ENCODE measurements around the gene SPSB3. TPM values are rescaled to one million over a fixed set of nuclear protein-coding genes. Genes with fewer than 3 reads are reported as not detected.

Gene SPSB3
- total and polyA plus RNA-seq, 9 of the 15 experiments (the other 6 are each of a cell fraction or from before 2014, with no cell fraction given), result 0.39 to 37.4 (median 7.1) TPM

DNA sequence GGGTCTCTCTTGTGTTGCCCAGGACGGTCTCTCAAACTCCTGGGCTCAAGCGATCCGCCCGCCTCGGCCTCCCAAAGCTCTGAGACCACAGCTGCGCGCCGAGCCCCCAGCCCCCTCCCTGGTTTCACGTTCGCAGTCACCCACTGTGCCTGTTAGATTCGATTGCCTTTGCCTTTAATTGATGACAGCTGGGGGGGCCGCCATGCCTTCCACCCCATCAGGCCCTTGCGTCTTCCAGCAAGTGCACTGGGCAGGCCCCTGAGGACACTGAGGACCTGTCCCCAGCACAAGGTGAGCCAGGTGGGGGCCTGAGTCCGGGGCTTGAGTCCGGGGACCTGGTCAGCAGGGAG lies 7.9 kb upstream of the SPSB3 start:
- H3K9ac ChIP-seq (ENCODE audit: insufficient read depth in 1 of 2, low read depth in 2 of 2, low read length in 2 of 2), result no peak overlapping the region
- no peaks in the 10 kb centered on the region; the same call in 1 of the 2 replicates for H4K20me1 ChIP-seq (replicated peaks; ENCODE audit: control insufficient read depth, insufficient read depth, low read length)
- H3K27me3 ChIP-seq (ENCODE audit: control insufficient read depth in 2 of 2, insufficient read depth in 2 of 2, low read length in 2 of 2), result no peaks in the 10 kb centered on the region
- no peaks in the 10 kb centered on the region for H3K9me3 ChIP-seq (replicated peaks; ENCODE audit: control insufficient read depth, insufficient read depth, low read depth, low read length)
- H3K4me2 ChIP-seq (ENCODE audit: insufficient read depth, low read length), result no peak overlapping the region
- in situ Hi-C loops (cut with MboI), result no loop called here
- peaks cover 50% of the 10 kb centered on the region; the same call in 1 of the 3 replicates for H3K36me3 ChIP-seq (ENCODE audit: control insufficient read depth, insufficient read depth, low read length)
- no peak overlapping the region for H2AFZ ChIP-seq (ENCODE audit: low read depth, low read length)
- no peak overlapping the region for H3K27ac ChIP-seq (ENCODE audit: extremely low read depth, low read depth, low read length)
- peaks cover 0 to 80% of the 10 kb centered on the region in 2 experiments; a peak in 2 of 5 replicates for H3K4me1 ChIP-seq (replicated peaks in 1 of 2; ENCODE audit: control insufficient read depth in 2 of 2, insufficient read depth in 2 of 2, low read length in 2 of 2)
- no peak overlapping the region for H3K4me3 ChIP-seq
- no peak for DNase-seq (ENCODE audit: extremely low read depth in 1 of 4, low spot score in 3 of 4)
- POLR2A ChIA-PET, result interaction anchor here (1.6 kb wide), 1 partner anchor 12 kb away, joined by 8 read pairs; no protein-coding TSS in a partner anchor
- no peak for FAIRE-seq
- 86% methylated on average over 11 of the region's 15 CpGs for WGBS (ENCODE audit: insufficient coverage, low coverage, missing lambda C conversion rate)
- H3K9me1 ChIP-seq (ENCODE audit: control insufficient read depth, insufficient read depth, low read length), result no peaks in the 10 kb centered on the region
- peaks cover 20% of the 10 kb centered on the region for H3K79me2 ChIP-seq (ENCODE audit: control insufficient read depth, insufficient read depth, low read length)
- intact Hi-C loops (cut with micrococcal nuclease), result no loop called here
- no peak for ATAC-seq
- CTCF ChIA-PET (ENCODE audit: low intra/inter-chr PET ratio), result no interaction called here
- TF ChIP-seq ZNF224 (CRISPR knock-in tag; IDR thresholded peaks at IDR 0.05) (no peak), MEF2A (IDR thresholded peaks at IDR 0.05; ENCODE audit: control insufficient read depth, low read depth, low read length) (no peak), ZNF384 (IDR thresholded peaks at IDR 0.05; ENCODE audit: low read depth, low read length) (no peak), STAT5B (CRISPR knock-in tag; IDR thresholded peaks at IDR 0.05) (no peak), CBFA2T3 (IDR thresholded peaks at IDR 0.05) (no peak), MCM7 (IDR thresholded peaks at IDR 0.05) (no peak)
- TF ChIP-seq, protein P1, sequence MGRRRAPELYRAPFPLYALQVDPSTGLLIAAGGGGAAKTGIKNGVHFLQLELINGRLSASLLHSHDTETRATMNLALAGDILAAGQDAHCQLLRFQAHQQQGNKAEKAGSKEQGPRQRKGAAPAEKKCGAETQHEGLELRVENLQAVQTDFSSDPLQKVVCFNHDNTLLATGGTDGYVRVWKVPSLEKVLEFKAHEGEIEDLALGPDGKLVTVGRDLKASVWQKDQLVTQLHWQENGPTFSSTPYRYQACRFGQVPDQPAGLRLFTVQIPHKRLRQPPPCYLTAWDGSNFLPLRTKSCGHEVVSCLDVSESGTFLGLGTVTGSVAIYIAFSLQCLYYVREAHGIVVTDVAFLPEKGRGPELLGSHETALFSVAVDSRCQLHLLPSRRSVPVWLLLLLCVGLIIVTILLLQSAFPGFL (CRISPR knock-in tag; IDR thresholded peaks at IDR 0.05), result no peak
- TF ChIP-seq, protein P2, sequence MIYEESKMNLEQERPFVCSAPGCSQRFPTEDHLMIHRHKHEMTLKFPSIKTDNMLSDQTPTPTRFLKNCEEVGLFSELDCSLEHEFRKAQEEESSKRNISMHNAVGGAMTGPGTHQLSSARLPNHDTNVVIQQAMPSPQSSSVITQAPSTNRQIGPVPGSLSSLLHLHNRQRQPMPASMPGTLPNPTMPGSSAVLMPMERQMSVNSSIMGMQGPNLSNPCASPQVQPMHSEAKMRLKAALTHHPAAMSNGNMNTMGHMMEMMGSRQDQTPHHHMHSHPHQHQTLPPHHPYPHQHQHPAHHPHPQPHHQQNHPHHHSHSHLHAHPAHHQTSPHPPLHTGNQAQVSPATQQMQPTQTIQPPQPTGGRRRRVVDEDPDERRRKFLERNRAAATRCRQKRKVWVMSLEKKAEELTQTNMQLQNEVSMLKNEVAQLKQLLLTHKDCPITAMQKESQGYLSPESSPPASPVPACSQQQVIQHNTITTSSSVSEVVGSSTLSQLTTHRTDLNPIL (CRISPR knock-in tag; IDR thresholded peaks at IDR 0.05), result no peak
- no TSS peak for BruUV-seq (replicated peaks)

All from K562 (cell line).